Endometrium (tissue), 2 donors: ENCODE results near the gene IFT122.
"Not testable (repeated sequence)": the region's sequence is repeated elsewhere in the genome, so short reads cannot be mapped to it uniquely, and the experiment has no call there.

ENCODE experiments used
- FAIRE-seq: peaks from 2 replicates; lab custom pipeline; 2012; peaks lifted over from hg19 to GRCh38; lab: Jason Lieb, UNC
- donor health status: control.
- donor health status: control.

The IFT122 gene, protein sequence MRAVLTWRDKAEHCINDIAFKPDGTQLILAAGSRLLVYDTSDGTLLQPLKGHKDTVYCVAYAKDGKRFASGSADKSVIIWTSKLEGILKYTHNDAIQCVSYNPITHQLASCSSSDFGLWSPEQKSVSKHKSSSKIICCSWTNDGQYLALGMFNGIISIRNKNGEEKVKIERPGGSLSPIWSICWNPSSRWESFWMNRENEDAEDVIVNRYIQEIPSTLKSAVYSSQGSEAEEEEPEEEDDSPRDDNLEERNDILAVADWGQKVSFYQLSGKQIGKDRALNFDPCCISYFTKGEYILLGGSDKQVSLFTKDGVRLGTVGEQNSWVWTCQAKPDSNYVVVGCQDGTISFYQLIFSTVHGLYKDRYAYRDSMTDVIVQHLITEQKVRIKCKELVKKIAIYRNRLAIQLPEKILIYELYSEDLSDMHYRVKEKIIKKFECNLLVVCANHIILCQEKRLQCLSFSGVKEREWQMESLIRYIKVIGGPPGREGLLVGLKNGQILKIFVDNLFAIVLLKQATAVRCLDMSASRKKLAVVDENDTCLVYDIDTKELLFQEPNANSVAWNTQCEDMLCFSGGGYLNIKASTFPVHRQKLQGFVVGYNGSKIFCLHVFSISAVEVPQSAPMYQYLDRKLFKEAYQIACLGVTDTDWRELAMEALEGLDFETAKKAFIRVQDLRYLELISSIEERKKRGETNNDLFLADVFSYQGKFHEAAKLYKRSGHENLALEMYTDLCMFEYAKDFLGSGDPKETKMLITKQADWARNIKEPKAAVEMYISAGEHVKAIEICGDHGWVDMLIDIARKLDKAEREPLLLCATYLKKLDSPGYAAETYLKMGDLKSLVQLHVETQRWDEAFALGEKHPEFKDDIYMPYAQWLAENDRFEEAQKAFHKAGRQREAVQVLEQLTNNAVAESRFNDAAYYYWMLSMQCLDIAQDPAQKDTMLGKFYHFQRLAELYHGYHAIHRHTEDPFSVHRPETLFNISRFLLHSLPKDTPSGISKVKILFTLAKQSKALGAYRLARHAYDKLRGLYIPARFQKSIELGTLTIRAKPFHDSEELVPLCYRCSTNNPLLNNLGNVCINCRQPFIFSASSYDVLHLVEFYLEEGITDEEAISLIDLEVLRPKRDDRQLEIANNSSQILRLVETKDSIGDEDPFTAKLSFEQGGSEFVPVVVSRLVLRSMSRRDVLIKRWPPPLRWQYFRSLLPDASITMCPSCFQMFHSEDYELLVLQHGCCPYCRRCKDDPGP

GRCh38 chr3:129439817-129440617, at the start of gene IFT122, which contains the start of gene MBD4:
Gene IFT122 (plus strand): TSS chr3:129440224. CDS start chr3:129440331, 107 bp downstream.
Gene MBD4 (minus strand): TSS chr3:129439948. CDS start chr3:129439833, 115 bp downstream.
- peak; percentile 98 for FAIRE-seq

DNA sequence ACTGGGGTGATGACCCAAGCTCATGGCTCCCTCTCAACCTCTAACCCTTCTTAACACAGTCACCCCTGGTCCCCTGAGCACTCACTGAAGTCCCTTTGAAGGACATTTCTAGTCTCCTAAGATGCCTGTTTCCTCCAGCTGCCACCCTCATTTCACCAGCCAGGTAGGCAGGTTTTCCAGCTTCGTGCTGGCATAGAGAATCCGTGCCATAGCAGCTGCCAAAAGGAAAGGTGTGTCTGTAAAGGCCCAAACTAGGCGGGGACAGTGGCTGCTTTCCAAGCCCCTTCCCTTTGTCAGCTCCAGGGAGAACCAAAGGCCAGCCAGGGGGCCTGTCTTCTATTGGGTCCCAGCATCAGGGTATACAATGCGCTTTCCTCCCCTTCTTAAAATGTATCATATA, 48.4 kb upstream of the IFT122 start:
- not testable (repeated sequence) for FAIRE-seq

DNA sequence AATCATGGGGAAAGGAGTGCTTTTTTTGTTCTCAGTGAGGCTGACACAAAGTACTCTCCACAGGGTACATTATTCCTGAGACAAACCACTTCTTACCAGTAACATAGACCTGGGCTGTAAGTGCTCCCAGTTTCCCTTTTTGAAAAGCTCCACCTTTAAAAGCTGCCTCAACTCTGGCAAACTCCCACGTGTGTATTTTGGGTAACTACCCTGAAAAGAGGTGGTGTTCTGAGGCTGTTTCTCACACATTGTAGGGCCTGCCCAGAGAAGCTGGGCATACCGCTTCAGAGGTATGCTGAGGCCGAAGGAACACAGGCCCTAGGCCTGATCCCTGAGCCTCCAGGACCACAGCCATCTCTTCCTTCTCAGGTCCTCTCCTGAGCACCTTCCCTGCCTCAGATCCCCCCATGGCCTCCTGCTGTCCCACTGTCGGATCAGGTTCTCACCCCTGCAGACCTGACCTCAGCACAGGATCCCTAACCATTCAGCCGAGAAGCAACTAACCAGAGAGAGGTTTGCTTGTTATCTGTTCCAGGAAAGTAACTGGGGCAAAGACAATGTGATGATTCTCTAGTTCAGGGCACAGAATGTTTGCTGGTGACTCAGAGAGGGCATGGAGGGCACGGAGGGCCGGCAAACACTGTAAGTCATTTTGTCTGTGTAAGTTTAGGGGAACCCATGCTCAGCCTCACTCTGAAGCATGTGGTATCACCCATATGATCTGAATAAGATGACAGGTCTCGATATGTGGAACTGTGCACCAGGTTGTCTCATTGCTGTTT, 47.7 kb upstream of the IFT122 start:
- not testable (repeated sequence) for FAIRE-seq

DNA sequence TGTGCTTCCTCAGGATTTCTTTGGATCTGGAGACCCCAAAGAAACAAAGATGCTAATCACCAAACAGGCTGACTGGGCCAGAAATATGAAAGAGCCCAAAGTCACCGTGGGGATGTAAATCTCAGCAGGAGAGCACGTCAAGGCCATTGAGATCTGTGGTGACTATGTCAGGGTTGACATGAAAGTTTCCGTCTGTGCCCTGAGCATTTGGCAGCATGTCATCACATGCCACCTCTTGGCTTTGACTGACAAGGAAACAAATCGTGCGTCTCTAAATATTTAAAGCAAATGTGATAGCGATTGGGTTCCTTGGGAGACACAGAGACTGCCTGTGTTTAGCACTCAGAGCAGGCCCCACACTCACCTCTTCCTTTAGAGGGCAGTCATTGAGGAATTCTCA, 46.8 kb upstream of the IFT122 start:
- no peak for FAIRE-seq

- not testable (repeated sequence) for FAIRE-seq
Measured at GRCh38 chr3:129393760-129394564, 46.1 kb upstream of the IFT122 start.

- FAIRE-seq: no peak
Measured at GRCh38 chr3:129398803-129399144, 41.2 kb upstream of the IFT122 start.

- FAIRE-seq: peak; percentile 83
Measured at GRCh38 chr3:129399145-129399894, 40.7 kb upstream of the IFT122 start.

DNA sequence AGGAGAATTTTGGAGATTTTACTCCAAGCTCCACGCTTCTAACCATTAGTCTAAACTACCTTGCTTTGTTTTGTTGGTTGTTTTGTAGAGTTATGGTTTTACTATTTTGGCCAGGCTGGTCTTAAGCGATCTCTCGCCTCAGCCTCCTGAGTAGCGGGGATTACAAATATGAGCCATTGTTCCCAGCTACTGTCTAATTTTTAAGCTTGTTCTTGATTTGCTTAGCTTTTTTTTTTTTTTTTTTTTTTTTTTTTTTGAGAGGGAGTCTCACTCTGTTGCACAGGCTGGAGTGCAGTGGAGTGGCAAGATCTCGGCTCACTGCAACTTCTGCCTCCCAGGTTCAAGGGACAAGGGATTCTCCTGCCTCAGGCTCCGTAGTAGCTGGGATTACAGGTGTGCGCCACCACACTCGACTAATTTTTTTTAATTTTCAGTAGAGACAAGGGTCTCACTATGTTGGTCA, 40.1 kb upstream of the IFT122 start:
- no peak for FAIRE-seq

GRCh38 chr3:129402210-129402609, 37.8 kb upstream of the IFT122 start:
- FAIRE-seq: no peak

DNA sequence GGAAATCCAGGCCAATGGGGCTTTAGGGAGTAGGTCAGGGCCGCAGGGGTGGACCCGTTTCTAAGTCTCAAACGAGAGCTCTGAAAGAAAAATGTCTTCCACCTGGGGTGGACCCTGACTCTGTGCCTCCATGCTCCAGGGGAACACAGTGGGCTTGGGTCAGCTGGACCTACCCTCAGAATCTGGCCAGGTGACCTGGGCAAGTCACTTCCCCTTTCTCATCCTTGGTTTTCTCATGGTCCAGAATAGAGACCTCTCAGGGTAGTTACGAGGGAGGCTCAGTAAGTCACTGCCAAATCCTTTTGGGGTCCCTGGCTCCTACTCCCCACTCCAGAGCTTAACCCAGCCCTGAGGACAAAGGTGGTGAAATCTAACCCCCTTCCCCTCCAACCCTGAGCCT, 37.4 kb upstream of the IFT122 start:
- no peak for FAIRE-seq

- FAIRE-seq: no peak
Measured at GRCh38 chr3:129403450-129403849, 36.6 kb upstream of the IFT122 start.

DNA sequence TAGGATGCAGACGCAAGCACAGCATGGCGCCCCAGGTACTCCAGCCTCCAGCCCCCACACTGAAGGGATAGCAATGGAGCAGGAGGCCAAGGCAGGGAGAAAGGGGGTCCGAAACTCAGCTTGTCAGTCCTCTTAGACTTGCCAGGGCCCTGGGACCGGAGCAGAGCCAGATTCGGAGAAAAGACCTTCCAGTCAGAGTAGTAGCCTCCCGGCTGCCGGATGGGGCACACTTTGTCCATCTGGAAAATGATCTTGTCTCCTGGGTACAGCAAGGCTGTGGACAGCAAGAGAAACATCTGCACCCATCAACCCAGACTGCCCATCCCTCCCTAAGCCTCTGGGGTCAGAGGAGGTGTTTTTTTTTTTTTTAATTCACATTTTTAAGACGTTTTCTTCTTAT, 35.9 kb upstream of the IFT122 start:
- FAIRE-seq: no peak

- no peak for FAIRE-seq
Measured at GRCh38 chr3:129404610-129405009, 35.4 kb upstream of the IFT122 start.

DNA sequence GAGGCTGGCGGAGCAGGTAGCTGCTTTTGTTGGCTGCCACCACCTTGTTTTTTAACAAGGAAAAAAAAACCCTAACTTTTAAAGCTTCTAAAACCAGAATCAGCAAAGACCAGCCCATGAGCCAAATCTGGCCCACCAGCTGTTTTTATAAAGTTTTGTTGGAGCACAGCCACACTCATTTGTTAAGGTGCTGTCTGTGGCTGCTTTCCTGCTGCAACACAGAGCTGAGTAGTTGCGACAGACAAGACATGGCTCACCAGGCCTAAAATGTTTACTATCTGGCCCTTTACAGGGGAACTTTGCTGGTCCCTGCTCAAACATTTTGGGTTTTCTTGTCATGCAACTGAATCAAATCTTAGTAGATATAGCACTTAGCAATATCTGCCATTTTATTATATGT, 30.5 kb upstream of the IFT122 start:
- no peak for FAIRE-seq

DNA sequence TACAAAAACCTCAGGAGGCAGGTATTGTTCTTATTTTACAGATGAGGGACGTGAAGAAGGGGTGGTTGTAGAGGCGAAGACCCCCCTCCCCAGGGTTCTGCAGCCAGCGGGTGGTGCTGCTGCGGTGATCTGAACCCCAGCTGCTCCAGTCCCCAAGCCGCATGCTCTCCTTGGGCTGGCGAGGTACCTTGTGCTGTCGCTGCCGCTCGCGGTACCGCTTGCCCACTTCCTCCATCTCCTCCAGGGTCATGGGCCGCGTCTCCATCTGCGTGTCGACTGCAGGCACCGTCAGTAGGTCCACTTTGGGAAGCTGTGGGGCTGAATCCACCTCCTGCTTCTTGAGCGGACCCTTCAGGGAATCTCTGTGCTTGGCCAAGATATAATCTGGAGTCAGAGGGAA, 29.1 kb upstream of the IFT122 start:
- no peak for FAIRE-seq

GRCh38 chr3:129412542-129413198, 27.4 kb upstream of the IFT122 start:
- no peak for FAIRE-seq

- not testable (repeated sequence) for FAIRE-seq
Measured at GRCh38 chr3:129413238-129413637, 26.8 kb upstream of the IFT122 start.
